Dermis microvascular lymphatic vessel endothelial cell (primary cell): ENCODE data around the gene ZRANB3. TPM values are rescaled to one million over a fixed set of nuclear protein-coding genes. Genes with fewer than 3 reads are reported as not detected.

ENCODE experiments used
- total RNA-seq: library from RNA; depleted of rRNA; stranded (reverse); fragments of >200 nt; gene quantifications from 2 replicates; pipeline ENCODE4 v1.2.1, GENCODE V29; 2014

ZRANB3 gene
- total RNA-seq, 1 donor from 2014 or later = 6.0 TPM

Other genes with a start within 250 kb of the ZRANB3 start
- gene R3HDM1, start 266 bp upstream of the ZRANB3 start, total RNA-seq = 4.6 and 5.1 TPM in 2 replicates
- gene UBXN4, start 210.6 kb upstream of the ZRANB3 start, total RNA-seq = 49.7 and 58.3 TPM in 2 replicates